Stromal cell of bone marrow (primary cell): ENCODE data around the gene ELAVL2.

Experiments used
- DNase-seq: peaks from one replicate; pipeline ENCODE4 v3.0.0-alpha.2; 2012; ENCODE audit warnings: low read depth

ELAVL2 gene

DNA sequence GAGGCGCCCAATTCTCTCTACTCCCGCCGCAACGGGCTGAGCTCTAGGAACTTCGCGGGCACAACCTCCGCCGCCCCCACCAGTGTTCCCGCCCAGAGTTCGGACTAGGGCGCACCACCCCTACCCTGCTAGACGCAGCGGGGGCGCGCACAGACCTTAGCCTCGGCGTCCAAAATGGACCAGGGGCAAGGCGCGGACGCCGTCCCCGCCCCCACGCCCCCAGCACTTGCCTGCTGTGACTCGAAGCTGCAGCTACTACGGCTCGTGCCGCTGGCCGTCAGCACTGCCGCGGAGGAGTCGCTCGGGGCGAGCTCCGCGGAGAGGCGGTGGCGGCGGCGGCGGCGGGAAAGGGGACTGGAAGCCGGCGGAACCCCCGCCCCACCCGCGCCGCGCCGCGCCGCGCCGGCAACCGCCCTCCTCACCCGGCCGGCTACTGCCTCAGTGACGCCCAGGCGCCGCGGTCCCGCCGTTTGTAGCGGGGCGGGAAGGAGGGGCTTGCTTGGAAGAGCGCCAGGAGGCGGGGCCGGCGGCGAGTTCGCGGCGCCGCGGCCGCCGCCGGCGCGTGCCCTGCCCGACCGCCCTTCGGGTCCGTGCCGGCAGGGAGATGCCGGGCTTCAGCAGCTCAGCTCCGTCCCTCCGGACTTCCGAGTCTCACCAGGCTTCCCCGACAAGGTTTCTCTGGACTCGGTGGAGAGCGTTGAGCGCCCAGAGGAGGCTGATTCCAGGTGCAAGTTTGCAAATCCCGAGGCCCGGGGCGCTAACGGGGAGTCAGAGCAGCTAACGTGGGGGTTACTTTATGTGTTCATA, 4.5 kb downstream of the ELAVL2 start:
- DNase-seq, result no peak

DNA sequence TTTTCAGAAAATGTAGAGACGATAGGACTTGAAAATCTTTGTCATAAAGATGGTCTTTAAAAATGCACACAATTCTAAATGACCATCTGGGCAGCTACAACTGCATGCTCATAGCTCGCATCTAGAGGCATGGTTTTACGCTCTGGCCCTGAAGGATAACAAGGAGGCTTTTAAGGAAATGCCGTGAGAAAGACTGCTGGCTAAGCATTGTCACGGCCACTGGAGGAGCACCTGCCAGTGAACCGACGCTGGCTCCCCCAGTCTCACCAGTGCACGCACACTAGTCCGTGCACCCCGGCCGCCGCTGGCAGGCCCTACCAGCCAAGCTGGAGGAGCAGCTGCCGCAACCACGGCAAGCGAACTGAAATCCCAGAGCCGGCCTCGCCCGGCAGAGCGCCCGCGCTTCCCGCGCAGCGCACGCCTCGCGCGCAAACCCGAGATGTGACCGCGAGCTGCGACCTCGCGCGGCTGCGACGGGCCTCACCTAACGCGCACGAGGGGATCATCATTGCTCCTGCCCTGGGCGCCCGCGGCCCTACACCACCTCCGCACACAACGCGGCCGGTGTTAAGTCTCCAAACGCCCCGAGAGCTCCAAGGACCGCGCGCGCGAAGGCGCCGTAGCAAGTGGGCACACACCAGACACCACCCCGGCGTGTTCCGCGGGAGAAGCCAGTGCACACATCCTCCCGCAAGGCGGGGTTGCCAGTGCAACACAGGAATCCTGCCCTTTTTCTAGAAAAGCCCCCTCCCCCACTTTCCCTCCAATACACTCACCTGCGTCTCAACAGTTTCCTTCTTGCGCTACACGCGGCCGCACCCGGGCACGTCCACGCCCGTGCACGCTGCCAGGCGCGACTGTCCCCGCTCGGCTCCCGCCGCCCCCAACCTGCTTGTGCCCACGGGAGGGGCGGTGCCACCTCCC, 5.3 kb downstream of the ELAVL2 start:
- DNase-seq, result no peak

DNA sequence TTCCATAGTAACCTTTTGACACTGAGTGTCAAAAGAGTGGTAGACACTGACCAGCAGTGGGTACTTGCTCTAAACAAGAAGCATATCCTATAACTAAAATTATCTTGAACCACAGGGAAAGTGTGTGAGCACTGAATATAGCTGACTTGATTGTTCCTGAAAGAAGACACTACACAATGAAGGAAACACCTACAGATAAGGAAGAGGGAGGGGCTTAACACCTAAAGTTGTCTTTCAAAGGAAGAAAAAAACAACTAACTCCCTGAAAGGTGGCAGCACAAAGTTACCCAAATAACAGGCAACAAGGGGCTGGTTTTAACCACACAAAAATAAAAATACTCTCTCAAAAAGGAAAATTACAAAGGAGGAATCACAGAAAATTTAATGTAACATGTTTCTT, 6.6 kb downstream of the ELAVL2 start:
- DNase-seq, result no peak

DNA sequence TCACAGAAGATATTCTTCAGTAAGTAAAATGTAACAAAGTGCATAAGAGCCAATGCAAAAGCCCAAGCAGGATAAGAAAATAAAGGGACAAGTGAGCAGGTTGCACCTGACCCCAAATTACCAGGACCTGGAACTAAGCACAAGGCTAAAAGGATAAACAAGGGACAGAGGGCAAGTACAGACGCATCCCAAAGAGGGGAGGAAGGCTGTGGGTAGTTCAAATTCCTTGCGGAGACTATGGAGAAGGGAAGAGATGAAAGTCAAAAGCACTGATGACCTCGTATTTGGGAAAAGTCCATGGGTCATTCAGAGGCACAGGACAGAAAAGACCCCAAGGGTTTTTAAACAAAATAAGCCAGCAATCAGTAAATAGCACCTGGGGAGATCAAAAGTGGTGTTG, 11.8 kb downstream of the ELAVL2 start:
- no peak for DNase-seq

DNA sequence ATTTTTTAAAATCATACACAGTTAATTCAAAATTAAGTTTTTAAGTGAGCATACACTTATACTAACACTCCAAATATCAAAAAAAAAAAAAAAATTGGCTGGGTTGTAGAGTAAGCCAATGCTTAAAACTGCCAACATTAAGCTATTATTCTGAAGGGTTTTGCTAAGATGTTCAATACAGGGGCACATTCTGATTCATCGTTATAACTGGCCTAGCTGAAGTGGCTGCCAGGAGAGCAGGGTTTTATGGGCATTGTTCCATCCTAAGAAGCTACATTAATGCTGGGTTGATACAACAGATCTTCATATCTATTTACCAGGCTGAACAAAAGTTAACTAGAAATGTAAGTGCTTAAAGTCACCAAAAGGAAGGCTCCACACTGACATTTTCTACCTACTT, 13.4 kb downstream of the ELAVL2 start:
- no peak for DNase-seq

DNA sequence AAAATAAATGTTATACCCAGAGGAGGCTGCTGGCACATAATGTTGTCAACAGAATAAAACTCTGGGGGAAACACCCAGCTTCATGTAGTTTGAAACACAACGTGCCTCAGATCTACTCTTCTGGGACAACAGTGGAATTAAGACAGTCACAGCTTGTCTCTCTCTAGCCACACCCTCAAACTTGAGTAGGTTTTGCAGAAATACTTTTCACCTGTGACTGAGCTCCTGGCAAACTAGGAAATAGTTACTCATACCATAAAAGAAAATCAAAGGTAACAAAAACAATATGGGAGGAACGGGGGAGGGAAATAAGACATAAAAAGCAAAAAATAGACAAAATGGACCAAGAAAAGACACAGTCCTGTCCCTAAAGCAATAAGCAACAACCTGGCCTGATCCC, 14.4 kb downstream of the ELAVL2 start:
- no peak for DNase-seq

DNA sequence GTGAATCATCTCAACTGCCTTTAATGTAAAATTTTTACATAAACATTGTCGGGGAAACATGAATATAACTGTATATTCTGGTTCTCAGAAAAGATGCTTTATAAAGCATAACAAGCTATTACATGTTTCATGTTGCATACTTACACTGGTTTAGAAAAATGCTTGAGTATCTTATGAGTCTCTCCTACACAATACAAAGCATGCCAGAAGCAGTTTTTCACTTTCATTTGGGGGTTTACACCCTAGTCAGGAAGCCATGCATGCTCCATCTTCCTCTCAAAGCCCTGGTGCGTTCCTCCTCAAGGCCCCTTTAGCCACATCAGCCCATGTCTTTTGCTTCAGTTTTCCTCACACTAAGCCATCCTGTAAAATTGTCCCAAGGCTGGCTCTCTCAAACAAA, 22.8 kb downstream of the ELAVL2 start:
- DNase-seq, result no peak

DNA sequence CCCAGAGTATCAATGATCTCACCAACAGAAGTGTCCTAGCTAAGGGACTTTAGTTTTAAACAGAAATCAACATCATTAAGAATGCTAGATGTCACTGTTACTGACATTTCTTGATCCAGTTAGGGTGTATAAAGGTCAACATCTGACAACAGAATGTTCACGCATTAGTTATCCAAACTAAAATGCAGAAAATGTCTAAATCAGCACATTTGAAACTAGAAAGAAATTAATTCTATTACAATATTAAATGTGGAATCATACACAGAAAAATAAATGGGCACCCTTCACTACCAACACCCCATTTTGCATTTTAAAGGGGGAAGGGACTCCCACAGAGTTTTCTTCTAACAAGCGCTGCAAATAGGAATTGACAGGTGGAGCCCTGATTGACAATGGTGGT, 24.5 kb downstream of the ELAVL2 start:
- no peak for DNase-seq

DNA sequence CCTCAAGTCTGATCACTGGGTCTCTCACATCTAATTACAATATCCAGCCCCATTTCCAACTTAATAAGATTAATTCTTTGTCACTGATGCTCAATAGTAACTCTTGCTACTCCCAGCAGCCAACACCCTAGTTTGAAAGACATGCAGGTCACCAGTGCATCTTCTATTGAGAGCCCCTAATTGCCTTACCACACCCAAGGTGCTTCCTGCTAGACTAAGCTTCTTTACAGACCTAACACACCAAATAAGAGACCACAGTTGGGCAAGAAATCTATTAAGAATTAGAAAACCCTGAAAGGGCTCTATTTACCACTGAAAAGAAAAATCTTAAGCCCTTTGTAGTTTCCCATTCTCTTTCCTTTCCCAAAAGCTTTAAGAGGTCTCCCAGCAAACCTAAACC, 26.5 kb downstream of the ELAVL2 start:
- DNase-seq, result no peak

DNA sequence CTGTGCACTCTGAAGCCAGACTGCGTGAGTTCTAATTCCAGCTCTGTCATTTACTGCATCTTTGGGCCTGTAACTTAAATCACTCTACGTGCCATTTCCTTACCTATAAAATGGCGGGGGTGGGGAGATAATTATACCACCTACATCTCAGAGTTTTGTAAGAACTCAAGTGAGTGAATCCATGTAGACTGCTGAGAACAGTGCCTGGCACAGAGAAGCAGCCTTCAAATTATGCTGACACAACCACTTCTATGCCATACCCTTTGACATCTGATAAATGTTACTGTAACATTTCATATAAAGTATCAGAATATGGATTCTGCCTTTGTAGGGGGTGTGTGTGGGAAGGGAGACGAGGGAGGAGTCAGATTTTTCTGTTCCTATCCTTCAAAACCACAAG, 27.7 kb downstream of the ELAVL2 start:
- no peak for DNase-seq

DNA sequence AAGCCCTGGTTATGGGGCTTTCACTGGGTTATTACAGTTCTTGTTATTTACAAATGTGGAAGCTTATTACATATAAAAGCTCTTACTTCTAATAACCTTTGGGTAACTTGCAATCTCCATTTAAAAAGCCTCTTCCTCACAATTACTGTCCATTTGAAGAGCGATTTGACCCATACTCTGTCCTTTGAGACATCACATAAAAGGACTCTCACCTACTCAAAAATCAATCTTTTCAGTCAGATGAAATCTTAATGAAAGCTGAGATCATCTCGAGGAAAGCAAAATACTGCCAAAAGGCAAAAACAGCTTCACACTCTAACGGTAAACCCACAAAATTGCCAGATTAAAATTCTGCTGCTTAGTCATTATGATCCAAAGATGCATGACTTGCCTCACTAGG, 29.8 kb downstream of the ELAVL2 start:
- DNase-seq, result no peak

DNA sequence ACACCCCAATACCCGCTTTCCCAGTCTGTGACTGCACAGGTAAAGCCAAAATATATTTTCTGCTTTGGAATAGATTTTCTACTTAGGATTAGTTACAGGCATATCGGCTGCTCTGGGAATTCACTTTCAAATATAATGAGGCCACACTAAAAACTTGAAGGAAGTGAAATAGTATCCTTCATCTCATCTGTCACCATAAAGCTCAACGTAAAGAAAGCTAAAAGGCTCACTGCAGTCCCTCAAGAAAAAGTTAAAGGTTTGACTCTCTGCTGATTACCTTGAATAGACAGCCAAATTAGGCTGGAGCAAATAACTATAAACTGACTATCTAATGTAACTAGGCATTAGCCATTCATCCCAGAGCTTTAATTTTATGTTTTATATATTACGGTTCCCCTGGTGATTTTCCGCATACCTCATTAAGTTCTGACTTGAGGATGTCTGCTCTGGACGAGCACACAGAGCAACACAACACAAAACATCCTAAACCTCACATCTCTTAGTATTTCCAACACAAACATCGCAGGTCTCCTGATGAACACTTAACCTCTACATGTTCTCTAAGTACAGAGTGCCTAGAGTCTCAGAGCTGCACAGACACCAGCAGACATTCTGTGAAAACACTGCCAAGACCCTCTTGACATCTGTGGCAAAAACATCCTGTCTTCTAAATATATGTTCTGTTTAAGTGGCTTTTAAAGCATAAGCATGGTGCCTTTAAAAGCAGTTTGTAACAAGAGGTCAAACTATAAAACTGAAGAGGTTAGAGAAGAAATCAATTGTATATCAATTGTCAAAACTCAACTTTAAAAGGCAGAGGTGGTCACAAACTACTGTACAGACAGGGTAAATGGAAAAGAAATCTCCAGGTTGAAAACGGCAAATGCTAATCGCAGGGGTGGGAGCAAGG, 35.4 kb downstream of the ELAVL2 start:
- no peak for DNase-seq

DNA sequence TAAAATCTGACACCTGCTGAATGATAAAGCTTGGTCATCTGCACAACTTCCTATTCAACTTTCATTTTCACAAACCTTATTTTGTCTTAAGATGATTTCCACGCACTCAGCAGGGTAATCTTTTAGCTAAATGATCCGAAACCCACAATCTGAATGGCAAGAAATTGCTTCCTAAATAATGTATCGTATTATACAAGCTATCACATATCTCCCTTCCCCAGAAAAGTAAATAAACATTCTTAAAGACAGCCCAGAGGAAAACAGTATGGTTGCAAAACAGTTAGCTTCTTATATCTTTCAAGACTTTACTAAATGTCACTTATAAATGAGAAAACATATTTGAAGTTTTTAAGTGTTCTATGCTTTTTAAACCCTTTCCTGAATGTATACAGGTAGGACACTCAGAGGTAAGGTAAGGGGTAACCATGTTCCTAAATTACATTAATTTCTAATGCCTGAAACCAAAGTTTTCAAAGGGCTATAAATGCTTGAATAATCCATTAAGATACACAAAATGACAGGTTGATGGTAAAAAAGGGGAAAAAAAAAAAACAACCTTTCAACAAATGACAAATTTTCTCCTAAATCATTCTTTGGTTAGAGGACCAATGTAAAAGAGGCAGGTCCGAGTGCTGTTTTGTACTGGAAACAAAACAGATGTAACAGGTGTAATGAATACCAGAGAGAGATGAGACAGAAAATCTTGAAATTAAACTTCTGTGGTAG, 36.3 kb downstream of the ELAVL2 start:
- DNase-seq, result no peak

DNA sequence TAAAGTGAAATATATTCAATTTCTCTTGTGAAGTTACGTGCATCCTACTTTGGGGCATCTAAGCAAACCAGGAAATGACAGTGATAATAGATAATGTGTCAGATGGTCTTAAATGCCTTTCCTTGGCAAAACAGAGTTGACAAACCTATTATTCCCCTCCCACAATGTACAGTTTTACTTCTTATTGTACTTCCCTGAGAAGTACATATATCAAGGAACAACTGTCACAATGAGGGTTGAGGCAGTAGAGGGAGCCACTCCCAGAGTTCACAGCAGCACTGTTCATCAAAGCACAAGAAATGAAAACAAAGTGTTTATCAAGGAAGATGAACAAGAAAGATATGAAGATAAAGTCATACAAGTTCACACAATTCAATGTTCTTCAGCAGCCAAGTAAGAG, 41.1 kb downstream of the ELAVL2 start:
- DNase-seq, result no peak

DNA sequence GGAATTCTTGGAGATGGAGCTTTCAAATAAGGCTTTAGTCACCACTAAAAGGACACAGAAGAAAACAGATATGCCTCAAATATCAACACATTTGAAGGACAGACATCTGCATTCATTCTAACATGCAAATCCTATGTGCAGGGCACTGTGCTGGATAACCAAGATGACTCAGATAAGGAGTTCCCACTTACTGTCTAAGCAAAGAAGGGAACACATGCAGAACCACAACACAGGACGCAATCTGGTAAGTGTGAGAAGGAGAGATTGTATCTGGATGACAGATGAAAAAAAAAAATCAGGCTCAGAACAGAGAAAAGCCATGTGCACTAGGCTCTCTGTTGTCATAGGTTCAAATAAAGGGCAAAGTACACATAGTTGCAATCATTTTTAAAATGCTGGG, 42.5 kb downstream of the ELAVL2 start:
- DNase-seq, result no peak

DNA sequence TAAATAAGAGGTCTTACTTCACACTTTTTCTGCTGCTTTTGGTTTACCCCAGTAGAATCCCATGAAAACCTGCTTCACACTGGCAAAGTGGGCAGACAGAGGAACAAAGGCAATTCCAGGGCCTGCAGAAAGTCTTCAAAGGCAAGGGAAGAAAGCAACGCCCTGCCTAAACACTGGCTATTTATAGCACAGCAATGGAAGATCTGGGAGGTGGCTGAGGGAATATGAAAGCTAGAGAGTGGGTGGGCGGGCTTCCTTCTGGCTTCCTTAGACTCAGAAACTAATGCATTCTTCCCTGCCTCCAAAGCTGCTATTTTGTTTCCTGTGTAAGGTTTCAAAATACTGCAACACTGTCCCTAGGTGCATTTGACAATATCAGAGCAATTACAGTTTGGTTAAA, 46.8 kb downstream of the ELAVL2 start:
- DNase-seq, result no peak

DNA sequence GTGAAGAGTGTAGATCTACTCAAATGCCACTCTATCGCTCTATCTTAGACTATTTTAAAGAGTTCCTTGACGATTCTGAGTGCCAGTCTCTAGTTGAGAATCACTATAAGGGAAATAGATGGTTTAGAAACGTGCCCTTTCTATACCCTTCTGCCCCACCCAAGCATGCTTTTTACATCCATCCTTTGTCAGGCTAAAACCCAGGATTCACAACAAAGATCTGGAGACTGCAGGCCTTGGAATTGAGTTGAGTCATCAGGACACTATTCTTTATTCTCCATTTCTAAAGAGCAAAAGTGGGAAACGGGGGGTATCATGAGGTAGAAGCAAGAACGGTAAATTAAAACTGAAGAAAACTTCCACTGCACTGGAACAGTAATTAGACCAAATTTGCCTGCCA, 48.7 kb downstream of the ELAVL2 start:
- no peak for DNase-seq

DNA sequence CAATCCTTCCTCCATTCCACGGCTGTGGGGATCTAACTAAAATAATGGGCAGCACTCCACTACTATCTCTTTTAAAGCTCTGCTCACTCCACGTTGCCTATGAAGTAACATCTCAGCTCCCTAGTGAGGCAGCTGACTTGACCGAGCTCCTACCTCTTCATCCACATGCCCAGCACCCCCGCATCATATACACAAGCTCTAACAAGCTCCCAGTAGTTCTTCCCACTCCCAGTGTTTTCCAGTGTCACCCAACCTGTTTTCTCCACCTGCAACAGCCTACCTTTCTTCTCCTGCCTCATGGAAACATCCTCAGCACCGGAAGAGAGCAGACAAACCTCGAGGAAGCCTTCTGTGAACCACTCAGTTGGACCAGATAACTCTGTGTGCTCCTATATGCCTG, 50.5 kb downstream of the ELAVL2 start:
- no peak for DNase-seq

DNA sequence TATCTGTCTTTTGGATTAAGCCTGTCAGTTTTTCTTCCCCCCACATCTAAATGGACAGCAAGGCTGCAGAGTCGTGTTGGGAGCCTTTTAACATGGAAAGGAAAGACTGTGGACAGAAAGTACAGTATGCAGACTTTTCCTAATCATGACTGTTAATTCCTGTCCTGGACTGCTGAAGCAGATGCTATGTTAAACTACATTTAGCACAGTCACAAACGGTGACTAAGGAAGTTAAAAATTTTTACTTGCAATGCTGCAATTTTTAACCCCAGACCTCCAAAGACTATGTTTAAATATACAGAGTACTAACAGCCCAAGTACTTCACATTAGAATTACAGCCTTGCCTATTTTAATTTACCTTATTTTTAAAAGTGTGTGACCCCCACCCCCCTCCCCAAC, 51.8 kb downstream of the ELAVL2 start:
- no peak for DNase-seq

DNA sequence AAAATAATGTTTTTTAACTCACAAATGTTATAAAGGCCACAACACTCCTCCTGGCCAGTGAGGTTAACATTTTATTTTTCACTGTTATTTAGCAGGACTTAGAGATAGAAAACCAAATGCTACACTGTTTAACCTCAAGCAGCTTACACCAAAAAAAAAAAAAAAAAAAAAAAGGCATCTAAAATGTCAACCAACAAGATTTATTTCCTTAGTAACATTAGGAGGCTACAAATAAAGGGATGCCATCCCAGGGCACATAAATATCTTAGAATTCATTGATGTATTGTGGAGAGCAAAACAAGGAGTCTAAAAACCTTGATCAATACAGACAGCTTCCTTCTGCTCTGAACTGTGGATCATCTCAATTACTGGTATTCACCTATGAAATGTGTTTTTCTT, 53.7 kb downstream of the ELAVL2 start:
- DNase-seq, result no peak

DNA sequence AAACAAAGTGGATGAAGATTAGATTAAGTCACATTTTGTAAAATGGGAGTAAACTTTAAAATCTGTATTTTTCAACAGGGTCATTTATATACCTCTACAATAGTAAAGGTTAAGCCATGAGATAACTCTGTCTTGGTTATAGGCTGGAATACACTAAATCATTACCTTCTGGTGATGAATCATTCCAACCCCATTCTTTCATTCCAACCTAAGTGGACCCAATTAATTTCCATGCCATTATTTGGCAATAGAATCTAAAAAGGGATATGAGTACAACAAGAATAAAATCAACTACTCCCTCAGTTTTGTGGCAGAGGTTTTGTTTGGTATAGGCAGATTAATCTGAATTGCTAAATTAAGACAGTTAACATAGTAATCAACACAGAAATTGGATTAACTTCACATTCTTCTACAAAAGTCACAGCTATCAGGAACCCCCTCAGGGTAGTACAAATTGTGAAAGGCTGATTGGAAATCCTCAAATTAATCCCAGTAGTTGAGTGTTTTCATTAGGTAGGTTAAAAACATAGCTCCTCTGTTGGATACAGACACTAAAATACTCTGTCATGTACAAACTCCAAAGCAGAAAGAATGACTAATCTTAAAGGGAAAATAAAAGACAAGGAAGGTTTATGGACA, 54.2 kb downstream of the ELAVL2 start:
- no peak for DNase-seq
